Astrocyte (in vitro differentiated cells and primary cell): ENCODE data around the gene APLP1.

Experiments
- EZH2 ChIP-seq: IDR thresholded peaks from 2 replicates; pipeline ENCODE4 v1.6.1; 2012; ENCODE audit warnings: mild to moderate bottlenecking, low read length, inconsistent platforms; ENCODE audit not compliant: insufficient read depth
- TF ChIP-seq, protein P1 (sequence below): IDR thresholded peaks from 2 replicates; pipeline ENCODE4 v1.5.1; 2011; ENCODE audit warnings: low read depth, mild to moderate bottlenecking, inconsistent platforms, low read length, moderate library complexity; ENCODE audit not compliant: insufficient read depth

GRCh38 chr19:35863018-35863417 is 5.4 kb upstream of the APLP1 start:
- TF ChIP-seq, protein P1, sequence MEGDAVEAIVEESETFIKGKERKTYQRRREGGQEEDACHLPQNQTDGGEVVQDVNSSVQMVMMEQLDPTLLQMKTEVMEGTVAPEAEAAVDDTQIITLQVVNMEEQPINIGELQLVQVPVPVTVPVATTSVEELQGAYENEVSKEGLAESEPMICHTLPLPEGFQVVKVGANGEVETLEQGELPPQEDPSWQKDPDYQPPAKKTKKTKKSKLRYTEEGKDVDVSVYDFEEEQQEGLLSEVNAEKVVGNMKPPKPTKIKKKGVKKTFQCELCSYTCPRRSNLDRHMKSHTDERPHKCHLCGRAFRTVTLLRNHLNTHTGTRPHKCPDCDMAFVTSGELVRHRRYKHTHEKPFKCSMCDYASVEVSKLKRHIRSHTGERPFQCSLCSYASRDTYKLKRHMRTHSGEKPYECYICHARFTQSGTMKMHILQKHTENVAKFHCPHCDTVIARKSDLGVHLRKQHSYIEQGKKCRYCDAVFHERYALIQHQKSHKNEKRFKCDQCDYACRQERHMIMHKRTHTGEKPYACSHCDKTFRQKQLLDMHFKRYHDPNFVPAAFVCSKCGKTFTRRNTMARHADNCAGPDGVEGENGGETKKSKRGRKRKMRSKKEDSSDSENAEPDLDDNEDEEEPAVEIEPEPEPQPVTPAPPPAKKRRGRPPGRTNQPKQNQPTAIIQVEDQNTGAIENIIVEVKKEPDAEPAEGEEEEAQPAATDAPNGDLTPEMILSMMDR = no peak
- TF ChIP-seq EZH2 = no peak
